Measurements from ENCODE around the gene TTC28. TPM values are rescaled to one million over a fixed set of nuclear protein-coding genes. Genes with fewer than 3 reads are reported as not detected.

Gene TTC28
- total RNA-seq, 4 donors from 2014 or later, result 49.8 to 99.7 (median 79.7) TPM

DNA sequence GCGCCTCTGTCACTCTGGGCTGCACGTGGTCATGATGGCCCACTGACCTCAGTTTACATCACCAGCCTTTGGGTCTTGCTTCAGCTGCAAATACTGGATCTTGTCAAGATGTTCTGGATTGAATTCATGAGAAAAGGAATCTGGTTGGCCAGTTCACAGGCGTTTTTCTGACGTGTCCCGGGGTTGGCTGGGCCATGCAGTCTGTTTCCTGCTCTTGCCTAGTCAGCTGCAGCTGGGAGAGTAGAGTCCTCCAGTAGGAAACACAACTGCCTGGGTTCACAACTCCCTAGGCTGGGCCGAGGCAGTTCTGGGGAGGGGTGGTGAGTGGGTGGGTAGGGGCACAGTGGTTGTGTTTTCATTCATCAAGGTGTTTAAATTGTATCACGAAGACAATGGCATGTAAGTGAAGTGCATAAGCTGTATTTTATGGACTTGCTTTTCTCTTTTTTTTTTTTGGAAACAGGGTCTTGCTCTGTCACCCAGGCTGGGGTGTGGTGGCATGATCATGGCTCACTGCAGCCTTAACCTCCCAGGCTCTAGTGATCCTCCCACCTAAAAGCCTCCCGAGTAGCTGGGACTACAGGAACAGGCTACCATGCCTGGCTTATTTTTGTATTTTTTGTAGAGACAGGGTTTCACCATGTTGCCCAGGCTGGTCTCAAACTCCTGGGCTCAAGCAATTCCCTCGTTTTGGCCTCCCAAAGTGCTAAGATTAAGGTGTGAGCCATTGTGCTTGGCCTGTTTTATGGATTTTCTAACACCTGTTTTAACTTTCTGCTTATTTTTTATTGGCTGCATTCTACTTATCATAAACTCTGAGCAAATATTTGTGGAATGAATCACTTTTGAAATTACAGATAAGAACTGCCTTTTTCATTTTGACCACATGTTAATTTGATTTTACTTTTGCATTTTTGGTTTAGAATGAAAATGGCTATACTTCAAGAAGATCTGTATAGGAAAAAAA, 706.6 kb downstream of the TTC28 start:
- H3K4me1 ChIP-seq, result no peaks in the 10 kb centered on the region
- H3K36me3 ChIP-seq, result no peaks in the 10 kb centered on the region
- no peaks in the 10 kb centered on the region for H3K27me3 ChIP-seq
- no peak overlapping the region for H3K27ac ChIP-seq
- intact Hi-C loops (cut with DNase I), result no loop called here
- DNase-seq, result no peak
- WGBS, 2 donors, result 87 to 94% methylated on average over 9 of the region's 9 CpGs
- TF ChIP-seq, protein P1, sequence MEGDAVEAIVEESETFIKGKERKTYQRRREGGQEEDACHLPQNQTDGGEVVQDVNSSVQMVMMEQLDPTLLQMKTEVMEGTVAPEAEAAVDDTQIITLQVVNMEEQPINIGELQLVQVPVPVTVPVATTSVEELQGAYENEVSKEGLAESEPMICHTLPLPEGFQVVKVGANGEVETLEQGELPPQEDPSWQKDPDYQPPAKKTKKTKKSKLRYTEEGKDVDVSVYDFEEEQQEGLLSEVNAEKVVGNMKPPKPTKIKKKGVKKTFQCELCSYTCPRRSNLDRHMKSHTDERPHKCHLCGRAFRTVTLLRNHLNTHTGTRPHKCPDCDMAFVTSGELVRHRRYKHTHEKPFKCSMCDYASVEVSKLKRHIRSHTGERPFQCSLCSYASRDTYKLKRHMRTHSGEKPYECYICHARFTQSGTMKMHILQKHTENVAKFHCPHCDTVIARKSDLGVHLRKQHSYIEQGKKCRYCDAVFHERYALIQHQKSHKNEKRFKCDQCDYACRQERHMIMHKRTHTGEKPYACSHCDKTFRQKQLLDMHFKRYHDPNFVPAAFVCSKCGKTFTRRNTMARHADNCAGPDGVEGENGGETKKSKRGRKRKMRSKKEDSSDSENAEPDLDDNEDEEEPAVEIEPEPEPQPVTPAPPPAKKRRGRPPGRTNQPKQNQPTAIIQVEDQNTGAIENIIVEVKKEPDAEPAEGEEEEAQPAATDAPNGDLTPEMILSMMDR (IDR thresholded peaks at IDR 0.05), result no peak
- TF ChIP-seq POLR2A (IDR thresholded peaks at IDR 0.05), result no peak
- H3K9me3 ChIP-seq, result no peaks in the 10 kb centered on the region
- no peak overlapping the region for H3K4me3 ChIP-seq (replicated peaks in 1 of 3)

DNA sequence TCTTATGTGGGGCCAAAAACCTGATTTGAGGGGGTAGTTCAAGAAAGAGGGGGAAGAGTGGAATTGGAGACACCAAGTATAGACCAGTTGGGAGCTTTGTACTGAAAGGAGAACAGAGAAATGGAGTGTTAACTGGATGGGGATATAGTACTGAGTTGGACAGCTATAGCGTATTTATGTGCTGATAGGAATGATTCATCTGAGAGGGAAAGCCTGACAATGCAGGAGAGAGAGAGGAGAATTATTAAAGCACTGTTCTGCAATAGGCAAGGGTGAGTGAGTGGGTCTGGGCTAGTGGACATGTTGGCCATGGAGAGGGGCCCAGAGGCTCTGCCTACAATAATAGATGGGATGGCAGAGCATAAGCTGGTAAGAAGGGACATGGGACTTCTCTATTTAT, 707.7 kb downstream of the TTC28 start:
- TF ChIP-seq, protein P1 (IDR thresholded peaks at IDR 0.05), result no peak
- no peak for TF ChIP-seq POLR2A (IDR thresholded peaks at IDR 0.05)
- H3K4me3 ChIP-seq (replicated peaks in 1 of 3), result no peak overlapping the region
- H3K27ac ChIP-seq, result no peak overlapping the region
- no peaks in the 10 kb centered on the region for H3K9me3 ChIP-seq
- no peaks in the 10 kb centered on the region for H3K36me3 ChIP-seq
- DNase-seq, result no peak
- intact Hi-C loops (cut with DNase I), result no loop called here
- 98% methylated on average over 1 of the region's 1 CpG for WGBS, 2 donors
- H3K4me1 ChIP-seq, result no peaks in the 10 kb centered on the region
- no peaks in the 10 kb centered on the region for H3K27me3 ChIP-seq

DNA sequence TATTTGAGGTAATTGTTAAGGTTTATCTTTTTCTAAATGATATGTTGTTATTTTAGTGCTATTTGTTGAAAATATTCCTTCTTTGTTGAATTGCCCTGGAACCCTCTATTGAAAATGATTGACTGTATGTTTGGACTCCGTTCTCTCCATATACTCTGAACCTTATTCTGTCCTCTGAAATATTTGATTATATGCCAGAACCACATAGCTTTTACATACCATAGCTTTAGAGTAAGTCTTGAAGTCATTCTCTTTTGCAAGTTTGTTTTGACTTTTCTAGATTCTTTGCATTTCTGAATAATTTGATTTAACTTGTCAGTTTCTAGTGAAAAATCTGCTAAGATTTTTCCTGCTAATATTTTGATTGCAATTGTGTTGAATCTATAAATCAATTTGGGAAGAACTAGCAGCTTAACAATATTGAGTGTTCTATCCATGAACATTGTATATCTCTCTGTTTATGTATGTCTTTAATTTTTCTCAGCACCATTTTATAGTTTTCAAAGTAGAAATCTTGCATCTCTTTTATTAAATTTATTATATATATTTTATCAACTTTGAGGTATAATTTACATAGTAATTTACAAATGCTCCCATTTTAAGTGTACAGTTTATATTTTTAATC, 708.9 kb downstream of the TTC28 start:
- intact Hi-C loops (cut with DNase I), result no loop called here
- H3K36me3 ChIP-seq, result no peaks in the 10 kb centered on the region
- H3K4me1 ChIP-seq, result no peaks in the 10 kb centered on the region
- no peak overlapping the region for H3K4me3 ChIP-seq (replicated peaks in 1 of 3)
- no peak overlapping the region for H3K27ac ChIP-seq
- TF ChIP-seq POLR2A (IDR thresholded peaks at IDR 0.05), result no peak
- TF ChIP-seq, protein P1 (IDR thresholded peaks at IDR 0.05), result no peak
- H3K27me3 ChIP-seq, result no peaks in the 10 kb centered on the region
- 92 to 96% methylated on average over 1 of the region's 1 CpG for WGBS, 2 donors
- H3K9me3 ChIP-seq, result no peaks in the 10 kb centered on the region
- DNase-seq, result no peak

DNA sequence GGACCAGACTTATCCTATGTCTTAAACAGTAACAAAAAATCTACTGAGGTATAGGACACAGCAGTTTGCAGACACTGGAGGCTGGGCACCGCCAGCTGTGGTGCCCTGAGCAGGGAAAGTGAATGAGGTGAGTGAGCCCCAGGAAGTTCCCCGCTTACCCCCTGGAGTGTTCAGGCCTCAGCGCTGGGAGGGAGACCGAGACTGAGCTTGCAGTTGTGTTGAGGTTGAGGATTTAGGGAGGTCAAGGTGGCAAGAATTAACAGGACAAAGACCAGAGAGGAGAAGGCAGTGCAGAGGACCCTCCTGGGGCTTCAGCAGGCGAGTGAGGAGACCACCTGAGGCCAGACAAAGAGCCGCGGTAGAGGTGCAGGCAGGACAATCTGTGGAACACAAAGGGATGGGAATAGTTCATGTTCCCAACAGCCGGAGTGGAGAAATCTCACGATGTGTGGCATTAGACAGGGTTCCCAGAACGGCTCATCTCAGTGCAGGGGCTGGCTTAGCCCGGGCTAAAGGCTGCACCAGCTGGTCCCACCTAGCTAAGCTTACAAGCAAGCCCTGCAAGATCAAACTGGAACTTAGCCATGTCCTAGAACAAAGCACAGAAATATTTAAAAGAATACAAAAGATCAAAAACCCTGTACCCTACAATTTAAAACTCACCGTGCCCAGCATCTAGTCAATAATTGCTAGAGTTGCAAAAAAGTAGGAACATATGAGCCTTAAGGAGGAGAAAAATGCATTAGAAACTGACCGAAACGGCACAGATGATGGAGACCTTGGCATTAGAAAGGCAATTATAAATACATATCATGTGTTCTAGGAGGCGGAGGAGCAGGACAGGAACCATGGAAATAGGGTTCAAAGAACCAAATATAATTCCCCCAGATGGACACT, 713.2 kb downstream of the TTC28 start:
- no peaks in the 10 kb centered on the region for H3K4me1 ChIP-seq
- no peak for TF ChIP-seq POLR2A (IDR thresholded peaks at IDR 0.05)
- TF ChIP-seq, protein P1 (IDR thresholded peaks at IDR 0.05), result no peak

More for the DNA sequence above, 713.2 kb downstream of the TTC28 start:
- Histone ChIP-seq H3K4me3 (replicated peaks in 1 of 3) (no peak overlapping the region), H3K27ac (no peak overlapping the region), H3K36me3 (no peaks in the 10 kb centered on the region), H3K27me3 (no peaks in the 10 kb centered on the region), H3K9me3 (no peaks in the 10 kb centered on the region)
- intact Hi-C loops (cut with DNase I), result no loop called here
- DNase-seq, result no peak
- 93 to 94% methylated on average over 15 of the region's 15 CpGs for WGBS, 2 donors

Measured in thyroid gland (tissue), 4 donors.